ENCODE results near the gene SMG5.

DNA sequence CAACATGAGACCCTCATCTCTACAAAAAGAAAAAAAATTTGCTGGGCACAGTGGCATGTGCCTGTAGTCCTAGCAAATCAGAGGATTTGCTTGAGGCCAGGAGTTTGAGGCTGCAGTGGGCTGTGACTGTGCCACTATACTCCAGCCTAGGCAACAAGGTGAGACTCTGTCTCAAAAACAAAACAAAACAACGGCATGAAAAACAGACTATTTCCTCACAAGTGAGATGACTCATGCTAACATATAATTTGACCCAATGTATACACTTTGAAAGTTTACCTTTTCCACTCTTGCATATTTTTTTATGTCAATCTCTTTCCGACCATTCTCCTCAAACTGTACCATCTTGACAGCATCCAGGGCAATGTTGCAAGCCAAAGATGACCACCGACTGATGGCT is 37.9 kb upstream of the SMG5 start:
- TF ChIP-seq GATA3 (IDR thresholded peaks at IDR 0.05; ENCODE audit: low read depth, low read length) (no peak), GATA2 (IDR thresholded peaks at IDR 0.05; ENCODE audit: low read depth, low read length) (no peak)
